GM18519 (cell line): ENCODE results near the gene PIWIL4.
"Not testable (repeated sequence)": the region's sequence is repeated elsewhere in the genome, so short reads cannot be mapped to it uniquely, and the experiment has no call there.

Experiments
- ATAC-seq: cut with Tn5 transposase; IDR thresholded peaks from one replicate; pipeline ENCODE4 v1.9.1; 2021; ENCODE audit warnings: mild to moderate bottlenecking, moderate library complexity; ENCODE audit not compliant: unreplicated experiment, low FRiP score

The PIWIL4 gene

GRCh38 chr11:94630221-94630620 lies 63.1 kb downstream of the PIWIL4 start:
- ATAC-seq: no peak

GRCh38 chr11:94632356-94632755 lies 65.2 kb downstream of the PIWIL4 start:
- ATAC-seq: no peak

- ATAC-seq: no peak
Observed at GRCh38 chr11:94635072-94635471, 67.9 kb downstream of the PIWIL4 start.

- ATAC-seq: no peak
Observed at GRCh38 chr11:94636388-94636949, 69.3 kb downstream of the PIWIL4 start.

GRCh38 chr11:94638301-94638901 lies 71.2 kb downstream of the PIWIL4 start:
- ATAC-seq: no peak

- ATAC-seq: no peak
Observed at GRCh38 chr11:94638902-94639373, 71.8 kb downstream of the PIWIL4 start.

- no peak for ATAC-seq
Observed at GRCh38 chr11:94639901-94640721, 72.9 kb downstream of the PIWIL4 start.

GRCh38 chr11:94641167-94641761 lies 74.1 kb downstream of the PIWIL4 start:
- ATAC-seq: no peak

- ATAC-seq: not testable (repeated sequence)
Observed at GRCh38 chr11:94643186-94643585, 76.0 kb downstream of the PIWIL4 start.

- no peak for ATAC-seq
Observed at GRCh38 chr11:94647926-94648325, 80.8 kb downstream of the PIWIL4 start.

- no peak for ATAC-seq
Observed at GRCh38 chr11:94648789-94649188, 81.6 kb downstream of the PIWIL4 start.

GRCh38 chr11:94649254-94649653 lies 82.1 kb downstream of the PIWIL4 start:
- ATAC-seq: no peak

GRCh38 chr11:94649964-94650623 lies 82.9 kb downstream of the PIWIL4 start:
- no peak for ATAC-seq

- no peak for ATAC-seq
Observed at GRCh38 chr11:94650756-94651155, 83.6 kb downstream of the PIWIL4 start.

GRCh38 chr11:94652735-94653284 lies 85.6 kb downstream of the PIWIL4 start:
- ATAC-seq: no peak

GRCh38 chr11:94653561-94653960 lies 86.4 kb downstream of the PIWIL4 start:
- ATAC-seq: no peak

- ATAC-seq: no peak
Observed at GRCh38 chr11:94654201-94654600, 87.0 kb downstream of the PIWIL4 start.

- ATAC-seq: no peak
Observed at GRCh38 chr11:94655291-94655690, 88.1 kb downstream of the PIWIL4 start.

GRCh38 chr11:94655956-94656355 lies 88.8 kb downstream of the PIWIL4 start:
- ATAC-seq: no peak

GRCh38 chr11:94656968-94657367 lies 89.8 kb downstream of the PIWIL4 start:
- no peak for ATAC-seq
